ENCODE results near the gene ACAP2. TPM values are rescaled to one million over a fixed set of nuclear protein-coding genes. Genes with fewer than 3 reads are reported as not detected.

Gene ACAP2
- total and polyA plus RNA-seq, 2 experiments from 2014 or later, result 45.6 to 104 TPM

- TF ChIP-seq ZNF462 (CRISPR knock-in tag; IDR thresholded peaks at IDR 0.05) (no peak), CREB1 (CRISPR knock-in tag; IDR thresholded peaks at IDR 0.05; ENCODE audit: low read depth) (no peak), ETS1 (IDR thresholded peaks at IDR 0.05) (no peak), ZNF331 (CRISPR knock-in tag; IDR thresholded peaks at IDR 0.05; ENCODE audit: low read depth) (no peak), CTCF (conservative IDR thresholded peaks at IDR 0.05; ENCODE audit: low read depth in 2 of 2) (no peak), EZH2 (IDR thresholded peaks at IDR 0.05; ENCODE audit: low read depth, unreplicated experiment) (no peak)
Measured at GRCh38 chr3:195438371-195438770, 4.4 kb downstream of the ACAP2 start (continued).

GRCh38 chr3:195425849-195426248 lies 17.0 kb downstream of the ACAP2 start:
- Mint-ChIP-seq H3K4me1 (peaks cover 7% of the 10 kb centered on the region; the same call in 2 of the 3 replicates), H3K4me3 (no peak overlapping the region), H3K27ac (no peak overlapping the region), H3K9me3 (no peaks in the 10 kb centered on the region), H3K36me3 (ENCODE audit: low read depth) (no peaks in the 10 kb centered on the region), H3K27me3 (ENCODE audit: insufficient read depth, low read depth, poor library complexity) (peaks cover 1% of the 10 kb centered on the region)
- Histone ChIP-seq H3K27me3 (ENCODE audit: insufficient read depth) (no peaks in the 10 kb centered on the region), H3K9me2 (ENCODE audit: insufficient read depth) (no peaks in the 10 kb centered on the region), H3F3A (replicated peaks; ENCODE audit: low read depth) (no peaks in the 10 kb centered on the region), H3K4me3 (no peak overlapping the region), H2AFZ (no peak overlapping the region), H3K79me2 (replicated peaks; ENCODE audit: insufficient read depth) (peaks cover 95% of the 10 kb centered on the region), H3K27ac (ENCODE audit: low read depth) (no peak overlapping the region), H3K4me2 (no peak overlapping the region), H3K36me3 (ENCODE audit: insufficient read depth) (no peaks in the 10 kb centered on the region), H3K4me1 (ENCODE audit: insufficient read depth) (no peaks in the 10 kb centered on the region; the same call in 1 of the 2 replicates), H4K20me1 (replicated peaks; ENCODE audit: insufficient read depth) (peaks cover 10% of the 10 kb centered on the region)
- DNase-seq (ENCODE audit: low spot score) (no peak), ATAC-seq (no peak)
- no peak for TF ChIP-seq ETS1 (IDR thresholded peaks at IDR 0.05)
- no peak for TF ChIP-seq JUNB (IDR thresholded peaks at IDR 0.05; ENCODE audit: unreplicated experiment)
- TF ChIP-seq EZH2phosphoT487 (IDR thresholded peaks at IDR 0.05; ENCODE audit: unreplicated experiment), result no peak
- TF ChIP-seq CTCF (conservative IDR thresholded peaks at IDR 0.05; ENCODE audit: low read depth in 2 of 2), result no peak
- no peak for TF ChIP-seq NANOG (IDR thresholded peaks at IDR 0.05; ENCODE audit: borderline replicate concordance)
- no peak for TF ChIP-seq POLR2AphosphoS5 (IDR thresholded peaks at IDR 0.05; ENCODE audit: low read depth)
- no peak for TF ChIP-seq ZNF114 (CRISPR knock-in tag; IDR thresholded peaks at IDR 0.05)
